Endothelial cell of umbilical vein (primary cell): Measurements from ENCODE around the gene CDKL5. TPM values are rescaled to one million over a fixed set of nuclear protein-coding genes. Genes with fewer than 3 reads are reported as not detected.

Source experiments
- BruUV-seq: library from RNA; stranded (reverse); fragments of 400-500 nt; replicated peaks from 2 replicates; lab custom pipeline; 2021; lab: Mats Ljungman, UMichigan
- CTCF ChIA-PET: fragments of 300-600, 350-600 bp; sonication (Branson Sonifier 250); formaldehyde crosslinking; loops from one replicate; lab custom pipeline; 2021; ENCODE audit warnings: antibody characterized with exemption, inconsistent platforms; lab: Charles Lee
- POLR2A ChIA-PET: fragments of 300-600, 350-600 bp; sonication (Branson Sonifier 250); formaldehyde crosslinking; loops from one replicate; lab custom pipeline; 2021; ENCODE audit warnings: antibody characterized with exemption, inconsistent platforms; lab: Charles Lee
- DNase-seq: peaks from one replicate; pipeline ENCODE4 v3.0.0-alpha.2; 2011; ENCODE audit warnings: low read depth, low spot score
- FAIRE-seq: peaks from 2 replicates; lab custom pipeline; 2011; peaks lifted over from hg19 to GRCh38; lab: Jason Lieb, UNC
- H2AFZ ChIP-seq: 2 replicates; pipeline ENCODE4 v1.6.0; 2012; ENCODE audit warnings: low read depth, low read length, control low read depth, inconsistent platforms
- H3K27ac ChIP-seq: 2 replicates; pipeline ENCODE4 v1.5.1; 2011; ENCODE audit warnings: low read depth, mild to moderate bottlenecking, control low read depth, low read length, moderate library complexity; ENCODE audit not compliant: insufficient read depth
- H3K27me3 ChIP-seq, 2 experiments: 2 replicates each; pipeline versions ENCODE4 v1.6.0 to v1.6.1; 2011; ENCODE audit warnings: low read length in 2 of 2, mixed read lengths in 1 of 2; ENCODE audit not compliant: control insufficient read depth in 2 of 2, insufficient read depth in 2 of 2
- H3K36me3 ChIP-seq, 2 experiments: 2 replicates in 1 of 2; 3 replicates in 1 of 2; pipeline ENCODE4 v1.5.1; 2011; ENCODE audit warnings: low read length in 2 of 2, mild to moderate bottlenecking in 1 of 2, moderate library complexity in 1 of 2; ENCODE audit not compliant: control insufficient read depth in 2 of 2, insufficient read depth in 2 of 2; ENCODE audit errors: extremely low read depth in 1 of 2
- H3K4me1 ChIP-seq: 3 replicates; pipeline ENCODE4 v1.5.1; 2011; ENCODE audit warnings: mild to moderate bottlenecking, low read length; ENCODE audit not compliant: control insufficient read depth, insufficient read depth; ENCODE audit errors: extremely low read depth
- H3K4me2 ChIP-seq: 2 replicates; pipeline ENCODE4 v1.6.1; 2011; ENCODE audit warnings: low read length, control low read depth, mixed read lengths; ENCODE audit not compliant: insufficient read depth
- H3K4me3 ChIP-seq, 3 experiments: fragments of 200-600 bp in 1 of 3; sonication (generic), shearing (Covaris generic) in 1 of 3; replicated peaks in 1 of 3; 2 replicates each; pipeline ENCODE4 v1.5.1; 2011 to 2016; ENCODE audit warnings: control low read depth in 3 of 3, low read length in 3 of 3, mild to moderate bottlenecking in 2 of 3, inconsistent platforms in 1 of 3, low read depth in 1 of 3, moderate library complexity in 1 of 3; ENCODE audit not compliant: insufficient read depth in 1 of 3
- H3K79me2 ChIP-seq: 2 replicates; pipeline ENCODE4 v1.6.0; 2012; ENCODE audit warnings: low read length, inconsistent platforms; ENCODE audit not compliant: control insufficient read depth, insufficient read depth
- H3K9ac ChIP-seq: replicated peaks from 2 replicates; pipeline ENCODE3; 2011; ENCODE audit warnings: low read length, control low read depth; ENCODE audit not compliant: insufficient read depth; ENCODE audit errors: extremely low read depth
- H3K9me1 ChIP-seq: replicated peaks from 3 replicates; pipeline ENCODE4 v1.6.0; 2011; ENCODE audit warnings: mild to moderate bottlenecking, low read length; ENCODE audit not compliant: control insufficient read depth, insufficient read depth; ENCODE audit errors: extremely low read depth
- H3K9me3 ChIP-seq: replicated peaks from 2 replicates; pipeline ENCODE4 v1.5.1; 2012; ENCODE audit warnings: low read length, inconsistent platforms; ENCODE audit not compliant: control insufficient read depth, insufficient read depth
- H4K20me1 ChIP-seq: replicated peaks from 2 replicates; pipeline ENCODE3; 2011; ENCODE audit warnings: mild to moderate bottlenecking, low read length; ENCODE audit not compliant: control insufficient read depth, insufficient read depth; ENCODE audit errors: extremely low read depth
- CTCF ChIP-seq, 2 donors: IDR thresholded peaks; 1 replicate in 1 of 2; 2 replicates in 1 of 2; pipeline ENCODE4 v1.5.1; 2011; ENCODE audit warnings: low read length in 2 of 2, mild to moderate bottlenecking in 2 of 2, moderate library complexity in 2 of 2, control low read depth in 1 of 2, inconsistent platforms in 1 of 2, low read depth in 1 of 2; ENCODE audit not compliant: insufficient read depth in 1 of 2; ENCODE audit errors: extremely low read depth in 1 of 2
- EZH2 ChIP-seq: IDR thresholded peaks from 2 replicates; pipeline ENCODE4 v1.6.1; 2012; ENCODE audit warnings: borderline replicate concordance, low read depth, mild to moderate bottlenecking, moderate library complexity, low read length, inconsistent platforms; ENCODE audit not compliant: severe bottlenecking
- FOS ChIP-seq: IDR thresholded peaks from 2 replicates; pipeline ENCODE4 v1.6.1; 2011; ENCODE audit warnings: mild to moderate bottlenecking, low read length, moderate library complexity, borderline replicate concordance; ENCODE audit not compliant: insufficient read depth
- GATA2 ChIP-seq: IDR thresholded peaks from 2 replicates; pipeline ENCODE4 v1.7.0; 2011; ENCODE audit warnings: low read depth, mild to moderate bottlenecking, moderate library complexity, mixed read lengths, low read length; ENCODE audit not compliant: insufficient read length, insufficient read depth
- JUN ChIP-seq: IDR thresholded peaks from 2 replicates; pipeline ENCODE4 v1.6.1; 2011; ENCODE audit warnings: borderline replicate concordance, low read depth; ENCODE audit not compliant: insufficient read length, insufficient read depth
- MAX ChIP-seq: IDR thresholded peaks from 2 replicates; pipeline ENCODE4 v1.6.1; 2011; ENCODE audit not compliant: insufficient read depth, insufficient read length
- MYC ChIP-seq: IDR thresholded peaks from one replicate; pipeline ENCODE4 v1.6.1; 2011; ENCODE audit warnings: mild to moderate bottlenecking, low read depth, low read length
- POLR2A ChIP-seq: IDR thresholded peaks from 2 replicates; pipeline ENCODE4 v1.6.1; 2012; ENCODE audit warnings: low read depth, mild to moderate bottlenecking, control low read depth, low read length
- POLR2AphosphoS5 ChIP-seq: IDR thresholded peaks from 2 replicates; pipeline ENCODE4 v1.6.1; 2012; ENCODE audit warnings: low read depth, mild to moderate bottlenecking, control low read depth, low read length, moderate library complexity; ENCODE audit not compliant: insufficient read depth
- dilution Hi-C: fragments of 300-500 bp; cut with MboI; formaldehyde crosslinking; loops from one replicate; pipeline ENCODE4 v1.15.0; 2019; ENCODE audit warnings: low sequenced_read_pairs; ENCODE audit not compliant: extremely low pct_ligation_motif_present
- intact Hi-C: fragments of 100-400 bp; cut with micrococcal nuclease; formaldehyde crosslinking; loops from one replicate; pipeline ENCODE4 v1.10.0; 2022
- polyA plus RNA-seq, 4 experiments: library from polyadenylated mRNA; depleted of rRNA in 3 of 4; stranded (reverse) in 3 of 4; unstranded in 1 of 4; fragments of >200 nt; gene quantifications; 2 replicates each; pipeline versions ENCODE4 v1.2.1 to v1.2.3, GENCODE V29; 2011 to 2012; ENCODE audit warnings: missing spikeins in 1 of 4
- total RNA-seq: library from RNA; stranded (reverse); gene quantifications from 2 replicates; pipeline ENCODE4 v1.2.3, GENCODE V29; 2021

CDKL5 gene
- total and polyA plus RNA-seq, 2 donors (not counting 3 experiments of a cell fraction or from before 2014, with no cell fraction given) = 1.5 to 4.3 TPM

GRCh38 chrX:18698737-18699650, 273.6 kb downstream of the CDKL5 start:
- Histone ChIP-seq H3K27ac (no peak overlapping the region), H3K9ac (no peak overlapping the region), H4K20me1 (no peaks in the 10 kb centered on the region), H2AFZ (no peak overlapping the region), H3K36me3 (no peaks in the 10 kb centered on the region), H3K9me1 (no peaks in the 10 kb centered on the region), H3K79me2 (no peaks in the 10 kb centered on the region), H3K4me1 (peaks cover 14% of the 10 kb centered on the region), H3K27me3 (peaks cover 0 to 4% of the 10 kb centered on the region in 2 experiments), H3K4me2 (no peak overlapping the region), H3K9me3 (no peaks in the 10 kb centered on the region), H3K4me3 (no peak overlapping the region)
- DNase-seq = no peak
- dilution Hi-C loops (no loop called here), intact Hi-C loops (loop anchor here (10.0 kb wide), 1 partner anchor 976 kb away; no protein-coding TSS in a partner anchor)
- TF ChIP-seq GATA2 = no peak
- no peak for TF ChIP-seq MYC
- no peak for TF ChIP-seq JUN
- TF ChIP-seq MAX = no peak
- no peak for TF ChIP-seq POLR2A
- no peak for TF ChIP-seq EZH2
- TF ChIP-seq POLR2AphosphoS5 = no peak
- no peak for TF ChIP-seq FOS
- no peak for TF ChIP-seq CTCF (IDR thresholded peaks at IDR 0.05; ENCODE audit: extremely low read depth in 1 of 2, insufficient read depth in 1 of 2, low read depth in 1 of 2, low read length in 2 of 2)
- CTCF ChIA-PET = no interaction called here
- POLR2A ChIA-PET = no interaction called here
- no TSS peak for BruUV-seq
- FAIRE-seq = no peak
